Immature natural killer cell (primary cell): ENCODE data around the gene SMIM12. TPM values are rescaled to one million over a fixed set of nuclear protein-coding genes. Genes with fewer than 3 reads are reported as not detected.
"Not testable (repeated sequence)": the region's sequence is repeated elsewhere in the genome, so short reads cannot be mapped to it uniquely, and the experiment has no call there.

ENCODE experiments used
- DNase-seq, 3 donors: peaks; one replicate each; pipeline ENCODE4 v3.0.0; 2022; ENCODE audit warnings: mixed read lengths in 1 of 3
- H3K27ac Mint-ChIP-seq, 6 donors: one replicate each; pipeline ENCODE4 v1.8.0; 2020; ENCODE audit warnings: mixed read lengths in 6 of 6, mild to moderate bottlenecking in 5 of 6, inconsistent platforms in 4 of 6, moderate library complexity in 3 of 6
- H3K27me3 Mint-ChIP-seq, 3 donors: one replicate each; pipeline ENCODE4 v1.8.0; 2020 to 2021; ENCODE audit warnings: low read depth in 3 of 3, mild to moderate bottlenecking in 3 of 3, mixed read lengths in 3 of 3, moderate library complexity in 3 of 3, inconsistent platforms in 1 of 3
- H3K36me3 Mint-ChIP-seq, 3 donors: one replicate each; pipeline ENCODE4 v1.8.0; 2020; ENCODE audit warnings: mixed read lengths in 3 of 3, inconsistent platforms in 2 of 3, mild to moderate bottlenecking in 2 of 3
- H3K4me1 Mint-ChIP-seq, 2 donors: one replicate each; pipeline ENCODE4 v1.8.0; 2020; ENCODE audit warnings: inconsistent platforms in 2 of 2, mild to moderate bottlenecking in 2 of 2, mixed read lengths in 2 of 2, moderate library complexity in 1 of 2
- H3K4me3 Mint-ChIP-seq, 5 donors: one replicate each; pipeline ENCODE4 v1.8.0; 2020; ENCODE audit warnings: mild to moderate bottlenecking in 5 of 5, mixed read lengths in 5 of 5, inconsistent platforms in 3 of 5, moderate library complexity in 3 of 5
- H3K9me3 Mint-ChIP-seq, 6 donors: one replicate each; pipeline ENCODE4 v1.8.0; 2020; ENCODE audit warnings: mild to moderate bottlenecking in 6 of 6, mixed read lengths in 6 of 6, inconsistent platforms in 4 of 6, moderate library complexity in 3 of 6
- polyA plus RNA-seq, 3 donors: library from polyadenylated mRNA; unstranded; fragments of 300-500 nt; fragmentation: Illumina TruSeq; gene quantifications; one replicate each; pipeline ENCODE4 v1.2.3, GENCODE V29; 2021

The SMIM12 gene
- polyA plus RNA-seq, 3 donors from 2014 or later = 96.5 to 169 (median 114) TPM

DNA sequence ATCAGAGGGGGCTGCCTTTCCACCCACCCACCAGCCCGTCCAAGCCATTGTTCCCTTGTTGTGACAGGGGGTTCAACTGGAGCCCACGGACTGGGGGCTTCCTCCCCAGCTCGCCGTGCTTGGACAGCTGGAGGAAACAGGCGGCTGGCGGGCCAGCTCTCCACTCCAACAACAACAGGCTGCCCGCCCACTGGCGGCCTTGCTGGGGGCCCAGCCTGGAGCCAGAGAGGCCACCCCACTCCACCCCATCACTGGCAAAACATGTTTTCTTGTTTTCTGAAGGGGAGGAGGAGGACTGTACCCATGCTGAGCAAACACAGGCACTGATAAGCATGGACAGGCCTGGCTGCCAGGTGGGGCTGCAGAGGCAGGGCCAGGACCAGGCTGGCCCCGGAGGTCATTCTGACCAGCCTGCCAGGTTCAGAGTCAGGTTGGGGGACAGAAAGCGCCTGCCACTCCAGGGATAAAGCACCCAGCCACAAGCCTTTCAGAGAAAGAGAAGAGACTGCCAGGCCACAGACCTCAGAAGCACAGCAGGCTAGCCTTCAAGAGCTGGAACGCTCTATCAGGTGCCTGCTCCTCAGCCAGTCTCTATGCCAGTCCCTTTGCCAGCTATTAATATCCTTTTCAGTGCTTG is 34.0 kb downstream of the SMIM12 start:
- H3K36me3 Mint-ChIP-seq = peaks cover under 1 to 3% (median 3%) of the 10 kb centered on the region in 3 donors
- H3K4me1 Mint-ChIP-seq = peaks cover 0 to 1% of the 10 kb centered on the region in 2 donors
- H3K4me3 Mint-ChIP-seq = no peak overlapping the region
- H3K27ac Mint-ChIP-seq = no peak overlapping the region
- DNase-seq = no peak
- H3K9me3 Mint-ChIP-seq = no peaks in the 10 kb centered on the region
- H3K27me3 Mint-ChIP-seq = no peaks in the 10 kb centered on the region

- H3K27me3 Mint-ChIP-seq = no peaks in the 10 kb centered on the region
- H3K36me3 Mint-ChIP-seq = peaks cover 3 to 6% (median 3%) of the 10 kb centered on the region in 3 donors
- no peak overlapping the region for H3K4me3 Mint-ChIP-seq
- no peak for DNase-seq
- no peak overlapping the region for H3K27ac Mint-ChIP-seq
- H3K9me3 Mint-ChIP-seq = no peaks in the 10 kb centered on the region
- H3K4me1 Mint-ChIP-seq = peaks cover 0 to 1% of the 10 kb centered on the region in 2 donors
These were observed 34.6 kb downstream of the SMIM12 start for GRCh38 chr1:34824817-34825454.

GRCh38 chr1:34822202-34822601 is 37.3 kb downstream of the SMIM12 start:
- peaks cover 0 to 6% (median 3%) of the 10 kb centered on the region in 3 donors for H3K36me3 Mint-ChIP-seq
- H3K4me1 Mint-ChIP-seq = no peaks in the 10 kb centered on the region
- H3K27me3 Mint-ChIP-seq = no peaks in the 10 kb centered on the region
- no peak overlapping the region for H3K4me3 Mint-ChIP-seq
- DNase-seq = no peak
- no peaks in the 10 kb centered on the region for H3K9me3 Mint-ChIP-seq
- no peak overlapping the region for H3K27ac Mint-ChIP-seq

DNA sequence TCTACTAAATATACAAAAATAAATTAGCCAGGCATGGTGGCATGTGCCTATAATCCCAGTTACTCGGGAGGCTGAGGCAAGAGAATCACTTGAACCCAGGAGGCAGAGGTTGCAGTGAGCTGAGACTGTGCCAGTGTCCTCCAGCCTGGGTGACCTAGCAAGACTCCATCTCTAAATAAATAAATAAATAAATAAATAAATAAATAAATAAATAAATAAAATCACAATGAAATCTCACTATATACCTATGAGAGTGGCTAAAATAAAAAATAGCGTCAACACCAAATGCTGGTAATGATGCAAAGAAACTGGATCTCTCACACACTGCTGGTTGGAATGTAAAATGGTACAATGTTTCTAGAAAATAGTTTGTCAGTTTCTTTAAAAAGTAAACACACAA is 40.7 kb downstream of the SMIM12 start:
- H3K4me1 Mint-ChIP-seq, H3K9me3 Mint-ChIP-seq, H3K27me3 Mint-ChIP-seq, H3K27ac Mint-ChIP-seq, H3K36me3 Mint-ChIP-seq, DNase-seq, H3K4me3 Mint-ChIP-seq: not testable (repeated sequence)

DNA sequence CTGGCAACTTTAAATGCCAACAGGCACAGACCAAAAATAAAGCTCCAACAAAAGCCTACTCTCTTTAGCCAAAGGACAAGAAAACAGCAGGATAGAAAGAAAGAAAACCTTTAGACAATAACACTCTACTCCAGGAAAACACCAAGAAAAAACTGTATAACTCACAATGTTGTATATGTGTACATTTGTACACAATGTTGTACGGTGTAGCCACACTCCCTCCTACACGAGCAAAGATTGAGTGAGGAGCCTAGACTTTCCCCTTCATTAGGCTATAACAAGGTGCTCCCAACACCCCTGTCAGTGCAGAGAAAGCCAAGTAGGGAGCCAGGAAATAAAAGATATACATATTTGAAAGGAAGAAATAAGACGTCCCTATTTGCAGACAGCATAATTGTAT is 42.8 kb downstream of the SMIM12 start:
- Mint-ChIP-seq H3K27ac (no peak overlapping the region), H3K36me3 (peaks cover 0 to 6% (median 0%) of the 10 kb centered on the region in 3 donors), H3K9me3 (no peaks in the 10 kb centered on the region), H3K4me1 (no peaks in the 10 kb centered on the region), H3K27me3 (peaks cover 0 to 6% (median 2%) of the 10 kb centered on the region in 3 donors), H3K4me3 (no peak overlapping the region)
- no peak for DNase-seq

- Mint-ChIP-seq H3K4me3 (no peak overlapping the region), H3K27me3 (peaks cover 0 to 6% (median 2%) of the 10 kb centered on the region in 3 donors), H3K27ac (no peak overlapping the region), H3K9me3 (no peaks in the 10 kb centered on the region), H3K36me3 (peaks cover 0 to 6% (median 0%) of the 10 kb centered on the region in 3 donors), H3K4me1 (no peaks in the 10 kb centered on the region)
- no peak for DNase-seq
These were observed 43.2 kb downstream of the SMIM12 start for GRCh38 chr1:34816332-34816731.

GRCh38 chr1:34810781-34811180 is 48.8 kb downstream of the SMIM12 start:
- not testable (repeated sequence) for DNase-seq, H3K27me3 Mint-ChIP-seq, H3K4me1 Mint-ChIP-seq, H3K27ac Mint-ChIP-seq, H3K9me3 Mint-ChIP-seq, H3K4me3 Mint-ChIP-seq
- H3K36me3 Mint-ChIP-seq = peaks cover 4 to 11% (median 4%) of the 10 kb centered on the region in 3 donors

GRCh38 chr1:34808051-34808810 is 51.3 kb downstream of the SMIM12 start:
- Mint-ChIP-seq H3K27ac (no peak overlapping the region), H3K9me3 (peaks cover 0 to 8% (median 3%) of the 10 kb centered on the region in 6 donors), H3K4me3 (no peak overlapping the region), H3K4me1 (no peaks in the 10 kb centered on the region), H3K36me3 (peaks cover 4 to 12% (median 9%) of the 10 kb centered on the region in 3 donors), H3K27me3 (peaks cover 0 to 2% (median 0%) of the 10 kb centered on the region in 3 donors)
- DNase-seq = no peak

DNA sequence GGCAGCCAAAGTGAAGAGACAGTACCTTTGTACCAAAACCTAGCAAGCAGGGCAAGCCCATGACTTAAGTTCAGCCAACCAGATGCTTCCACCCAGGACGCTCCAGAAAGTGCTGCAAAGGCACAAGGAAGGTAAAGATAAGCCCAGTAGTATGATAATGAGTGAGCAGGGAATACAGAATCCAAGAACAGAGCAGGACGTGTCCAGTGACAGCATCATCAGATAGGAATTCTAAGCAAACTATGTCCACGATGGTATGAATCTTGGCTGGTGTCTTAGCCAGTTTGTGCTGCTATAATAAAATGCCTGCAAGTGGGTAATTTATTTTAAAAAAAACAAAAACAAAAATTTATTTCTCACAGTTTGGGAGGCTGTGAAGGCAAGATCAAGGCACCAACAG is 53.2 kb downstream of the SMIM12 start:
- Mint-ChIP-seq H3K9me3 (peaks cover 0 to 8% (median 3%) of the 10 kb centered on the region in 6 donors), H3K27ac (no peak overlapping the region), H3K4me3 (no peak overlapping the region), H3K36me3 (peaks cover 4 to 12% (median 9%) of the 10 kb centered on the region in 3 donors), H3K4me1 (no peaks in the 10 kb centered on the region), H3K27me3 (peaks cover 0 to 2% (median 0%) of the 10 kb centered on the region in 3 donors)
- no peak for DNase-seq

- no peaks in the 10 kb centered on the region for H3K4me1 Mint-ChIP-seq
- DNase-seq = no peak
- peaks cover 0 to 3% (median 0%) of the 10 kb centered on the region in 3 donors for H3K27me3 Mint-ChIP-seq
- H3K9me3 Mint-ChIP-seq = peaks cover 0 to 8% (median 2%) of the 10 kb centered on the region in 6 donors
- peaks cover 0 to 9% (median 7%) of the 10 kb centered on the region in 3 donors for H3K36me3 Mint-ChIP-seq
- no peak overlapping the region for H3K4me3 Mint-ChIP-seq
- no peak overlapping the region for H3K27ac Mint-ChIP-seq
These were observed 55.8 kb downstream of the SMIM12 start for GRCh38 chr1:34803770-34804169.

Other genes starting within 250 kb of the SMIM12 start
- not detected for gene GJB5, start 104.7 kb downstream of the SMIM12 start, polyA plus RNA-seq
- gene GJB4, start 100.0 kb downstream of the SMIM12 start, polyA plus RNA-seq = not detected
- not detected for gene GJB3, start 78.5 kb downstream of the SMIM12 start, polyA plus RNA-seq
- gene GJA4, start 66.8 kb downstream of the SMIM12 start, polyA plus RNA-seq = not detected
- under 1 TPM in 1 of 3 donors, not detected in 2; 0.10 TPM for gene DLGAP3, start 69.9 kb upstream of the SMIM12 start, polyA plus RNA-seq
- gene TMEM35B, start 125.6 kb upstream of the SMIM12 start, polyA plus RNA-seq = 100 to 1,000 TPM; 124 to 214 (median 186) TPM
- gene ZMYM6, start 172.2 kb upstream of the SMIM12 start, polyA plus RNA-seq = 1 to 10 TPM; 5.9 to 8.0 (median 6.2) TPM
- gene ZMYM1, start 219.6 kb upstream of the SMIM12 start, polyA plus RNA-seq = 10 to 100 TPM in 2 of 3 donors, 1 to 10 TPM in 1; 8.6 to 18.9 (median 10.2) TPM